GM21390 (cell line): ENCODE results near the gene HSPA1A.
"Not testable (repeated sequence)": the region's sequence is repeated elsewhere in the genome, so short reads cannot be mapped to it uniquely, and the experiment has no call there.

Source experiments
- ATAC-seq: cut with Tn5 transposase; IDR thresholded peaks from one replicate; pipeline ENCODE4 v1.9.1; 2021; ENCODE audit not compliant: unreplicated experiment

Gene HSPA1A

GRCh38 chr6:31808599-31808998, 6.7 kb upstream of the HSPA1A start:
- not testable (repeated sequence) for ATAC-seq

GRCh38 chr6:31811645-31812044, 3.7 kb upstream of the HSPA1A start:
- ATAC-seq, result no peak

- ATAC-seq, result no peak
Measured at GRCh38 chr6:31813465-31813849, 1.9 kb upstream of the HSPA1A start.

GRCh38 chr6:31814677-31815024, 692 bp upstream of the HSPA1A start:
- no peak for ATAC-seq

- ATAC-seq, result not testable (repeated sequence)
Measured at GRCh38 chr6:31817133-31817928, 2.0 kb downstream of the HSPA1A start.

GRCh38 chr6:31817929-31818511, 2.7 kb downstream of the HSPA1A start:
- ATAC-seq, result not testable (repeated sequence)

GRCh38 chr6:31819871-31820299, 4.5 kb downstream of the HSPA1A start:
- ATAC-seq, result no peak

GRCh38 chr6:31820399-31820798, 5.1 kb downstream of the HSPA1A start:
- ATAC-seq, result not testable (repeated sequence)

- no peak for ATAC-seq
Measured at GRCh38 chr6:31821301-31822035, 6.1 kb downstream of the HSPA1A start.

- no peak for ATAC-seq
Measured at GRCh38 chr6:31822036-31822821, 6.9 kb downstream of the HSPA1A start.

GRCh38 chr6:31823592-31824196, 8.4 kb downstream of the HSPA1A start:
- not testable (repeated sequence) for ATAC-seq

GRCh38 chr6:31825553-31825952, 10.2 kb downstream of the HSPA1A start:
- no peak for ATAC-seq

GRCh38 chr6:31826793-31827285, 11.5 kb downstream of the HSPA1A start:
- ATAC-seq, result peak; percentile 9

GRCh38 chr6:31827286-31828079, 12.1 kb downstream of the HSPA1A start, which contains the start of gene HSPA1B:
Gene HSPA1B (plus strand): TSS chr6:31827738. CDS start chr6:31827951, 213 bp downstream.
- peak; percentile 62 for ATAC-seq

GRCh38 chr6:31829633-31830283, 14.4 kb downstream of the HSPA1A start:
- ATAC-seq, result no peak

GRCh38 chr6:31830886-31831335, 15.6 kb downstream of the HSPA1A start:
- ATAC-seq, result no peak

- ATAC-seq, result no peak
Measured at GRCh38 chr6:31831350-31832215, 16.2 kb downstream of the HSPA1A start.
